Left cardiac atrium (tissue), 4 donors: ENCODE measurements around the gene TSPAN14. TPM values are rescaled to one million over a fixed set of nuclear protein-coding genes. Genes with fewer than 3 reads are reported as not detected.
"Not testable (repeated sequence)": the region's sequence is repeated elsewhere in the genome, so short reads cannot be mapped to it uniquely, and the experiment has no call there.

Experiments
- ATAC-seq, 2 donors: fragments of 200-7000 bp; cut with Tn5 transposase; one replicate each; pipeline ENCODE4 v1.9.1; 2020; ENCODE audit warnings: mild to moderate bottlenecking in 2 of 2, moderate library complexity in 2 of 2
- DNase-seq: peaks from one replicate; pipeline ENCODE4 v3.0.0-alpha.2; 2020
- intact Hi-C, 2 donors: fragments of 100-400 bp; cut with DNase I; formaldehyde crosslinking; loops; one replicate each; pipeline versions ENCODE4 v1.14.1 to v1.15.1; 2022 to 2023
- total RNA-seq, 2 donors: library from RNA; stranded (reverse); fragmentation: NEBNext Ultra II Directional; extraction: Animal tissue kit (Norgen Biotek cat#: 25700); gene quantifications; one replicate each; pipeline ENCODE4 v1.2.1, GENCODE V29; 2021
- donor health status: DM: no; HTN: yes; CAD: no.
- donor health status: DM: no; HTN: yes; CAD: no; lungs with severe emphysema.
- donor health status: DM: yes; HTN: yes; CAD: no.
- donor health status: Dilated cardiomyopathy.

TSPAN14 gene
- total RNA-seq, 2 donors from 2014 or later, result 44.3 to 51.0 TPM

DNA sequence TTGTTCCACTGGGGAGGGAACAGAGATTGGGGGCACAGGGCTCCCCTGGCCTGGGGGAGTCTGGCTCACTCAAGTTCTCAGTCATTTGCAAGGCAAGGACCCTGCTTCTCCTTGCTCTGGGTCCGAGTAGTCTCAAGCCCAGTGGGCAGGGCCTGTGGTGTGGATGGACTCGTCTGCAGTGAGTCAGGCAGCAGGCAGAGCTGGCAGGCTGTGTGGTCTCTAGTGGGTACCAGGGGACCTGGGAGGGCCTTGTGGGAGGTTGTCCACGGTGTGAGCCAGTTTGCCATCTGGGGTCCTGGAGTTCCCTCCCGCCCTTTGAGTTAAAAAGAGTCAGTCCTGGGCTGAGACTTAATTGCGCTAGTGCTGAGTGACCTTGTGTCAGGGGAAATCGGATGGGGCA, 74.8 kb downstream of the TSPAN14 start:
- peak in 1 of 2 donors; percentile 4 for ATAC-seq

DNA sequence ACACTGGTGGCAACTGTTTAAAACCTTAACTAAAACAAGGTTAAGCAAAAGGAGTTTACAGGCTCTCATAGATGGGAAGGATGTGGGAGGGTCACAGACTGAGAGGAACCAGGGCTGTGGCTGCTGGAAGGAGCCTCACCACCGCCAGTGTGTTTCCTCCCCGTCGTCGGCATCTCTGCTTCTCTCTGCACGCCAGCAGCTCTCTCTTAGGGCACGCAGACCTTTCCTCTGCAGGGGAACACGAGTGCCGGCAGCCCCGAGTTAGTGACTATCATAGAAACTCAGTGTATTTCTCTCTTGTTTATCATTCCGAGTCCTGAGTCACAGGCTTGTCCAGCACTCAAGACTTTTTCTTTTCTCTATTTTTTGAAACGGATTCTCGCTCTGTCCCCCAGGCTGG, 75.5 kb downstream of the TSPAN14 start:
- ATAC-seq (peak; percentile 48 to 52), DNase-seq (no peak)
- intact Hi-C loops, result no loop called here

More for the DNA sequence above, 74.8 kb downstream of the TSPAN14 start:
- intact Hi-C loops, result no loop called here
- no peak for DNase-seq

DNA sequence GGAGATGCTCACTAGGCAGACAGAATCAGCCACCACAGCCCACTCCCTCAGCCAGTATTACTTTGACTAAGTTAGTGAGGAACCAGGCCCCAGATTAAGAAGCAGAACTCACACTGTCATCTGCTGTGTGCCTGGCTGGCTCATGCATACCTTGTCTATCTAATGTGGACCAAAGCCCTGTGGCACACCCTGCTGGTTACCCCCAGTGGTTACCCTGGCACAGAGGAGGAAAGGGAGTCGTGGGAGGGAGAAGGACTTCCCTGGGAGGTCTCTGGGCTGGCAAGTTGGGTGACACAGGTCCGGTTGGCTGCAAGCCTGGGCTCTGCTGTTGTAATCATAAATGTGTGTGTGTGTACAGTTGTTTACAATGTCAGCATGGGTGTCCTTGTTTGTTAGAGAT, 76.1 kb downstream of the TSPAN14 start:
- ATAC-seq, result peak; percentile 54 to 64
- intact Hi-C loops, result no loop called here
- DNase-seq, result no peak

DNA sequence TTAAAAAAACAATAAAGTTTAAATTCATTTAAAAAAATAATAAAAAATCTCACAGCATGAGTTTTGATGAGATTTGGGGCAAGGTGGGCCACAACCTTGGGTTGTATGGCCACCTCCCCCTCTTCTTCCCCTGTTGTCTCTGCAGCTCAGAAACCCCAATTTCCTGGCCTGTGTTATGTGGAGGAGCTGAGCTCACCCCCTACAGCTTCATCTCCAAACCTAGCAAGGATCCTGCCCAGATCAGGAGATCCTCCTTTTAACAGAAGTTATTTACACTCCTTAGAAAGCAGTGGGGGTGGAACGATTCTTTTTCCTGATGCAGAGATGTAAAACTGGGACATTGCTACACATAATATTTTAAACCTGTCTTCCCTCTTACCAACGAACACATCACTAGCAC, 76.7 kb downstream of the TSPAN14 start:
- intact Hi-C loops, result no loop called here
- ATAC-seq (no peak), DNase-seq (no peak)

DNA sequence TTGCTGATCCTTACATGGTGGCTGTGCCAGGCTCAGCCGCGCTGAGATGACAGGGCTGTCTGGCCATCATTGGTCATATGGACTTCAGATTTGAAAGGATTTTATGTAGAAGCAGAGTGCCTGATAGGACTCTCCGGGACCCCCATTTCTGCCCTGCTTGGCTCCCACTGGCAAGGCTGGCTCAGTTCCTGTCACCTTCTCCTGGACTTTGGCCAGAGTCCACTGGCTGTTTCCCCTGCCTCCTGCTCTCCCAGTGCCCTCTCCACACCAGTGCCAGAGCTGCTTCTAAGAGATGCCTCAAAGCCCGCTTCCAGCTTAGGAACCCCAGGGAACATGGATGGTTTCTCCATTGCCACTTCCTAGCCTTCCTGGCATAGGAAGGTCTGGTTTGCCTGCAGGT, 78.5 kb downstream of the TSPAN14 start:
- no peak for ATAC-seq
- intact Hi-C loops, result no loop called here
- DNase-seq, result no peak

DNA sequence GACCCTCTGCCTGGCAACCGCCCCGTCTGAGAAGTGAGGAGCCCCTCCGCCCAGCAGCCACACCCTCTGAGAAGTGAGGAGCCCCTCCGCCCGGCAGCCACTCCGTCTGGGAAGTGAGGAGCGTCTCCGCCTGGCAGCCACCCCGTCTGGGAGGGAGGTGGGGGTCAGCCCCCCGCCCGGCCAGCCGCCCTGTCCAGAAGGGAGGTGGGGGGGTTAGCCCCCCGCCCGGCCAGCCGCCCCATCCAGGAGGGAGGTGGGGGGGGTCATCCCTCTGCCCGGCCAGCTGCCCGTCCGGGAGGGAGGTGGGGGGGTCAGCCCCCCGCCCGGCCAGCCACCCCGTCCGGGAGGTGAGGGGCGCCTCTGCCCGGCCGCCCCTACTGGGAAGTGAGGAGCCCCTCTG, 79.9 kb downstream of the TSPAN14 start:
- ATAC-seq, result not testable (repeated sequence)

DNA sequence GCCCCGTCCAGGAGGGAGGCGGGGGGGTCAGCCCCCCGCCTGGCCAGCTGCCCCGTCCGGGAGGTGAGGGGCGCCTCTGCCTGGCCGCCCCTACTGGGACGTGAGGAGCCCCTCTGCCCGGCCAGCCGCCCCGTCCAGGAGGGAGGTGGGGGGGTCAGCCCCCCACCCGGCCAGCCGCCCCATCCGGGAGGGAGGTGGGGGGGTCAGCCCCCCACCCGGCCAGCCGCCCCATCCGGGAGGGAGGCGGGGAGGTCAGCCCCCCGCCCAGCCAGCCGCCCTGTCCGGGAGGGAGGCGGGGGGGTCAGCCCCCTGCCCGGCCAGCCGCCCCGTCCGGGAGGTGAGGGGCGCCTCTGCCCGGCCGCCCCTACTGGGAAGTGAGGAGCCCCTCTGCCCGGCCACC, 80.5 kb downstream of the TSPAN14 start:
- DNase-seq, intact Hi-C loops, ATAC-seq: not testable (repeated sequence)

More for the DNA sequence above, 79.9 kb downstream of the TSPAN14 start:
- intact Hi-C loops, DNase-seq: not testable (repeated sequence)

DNA sequence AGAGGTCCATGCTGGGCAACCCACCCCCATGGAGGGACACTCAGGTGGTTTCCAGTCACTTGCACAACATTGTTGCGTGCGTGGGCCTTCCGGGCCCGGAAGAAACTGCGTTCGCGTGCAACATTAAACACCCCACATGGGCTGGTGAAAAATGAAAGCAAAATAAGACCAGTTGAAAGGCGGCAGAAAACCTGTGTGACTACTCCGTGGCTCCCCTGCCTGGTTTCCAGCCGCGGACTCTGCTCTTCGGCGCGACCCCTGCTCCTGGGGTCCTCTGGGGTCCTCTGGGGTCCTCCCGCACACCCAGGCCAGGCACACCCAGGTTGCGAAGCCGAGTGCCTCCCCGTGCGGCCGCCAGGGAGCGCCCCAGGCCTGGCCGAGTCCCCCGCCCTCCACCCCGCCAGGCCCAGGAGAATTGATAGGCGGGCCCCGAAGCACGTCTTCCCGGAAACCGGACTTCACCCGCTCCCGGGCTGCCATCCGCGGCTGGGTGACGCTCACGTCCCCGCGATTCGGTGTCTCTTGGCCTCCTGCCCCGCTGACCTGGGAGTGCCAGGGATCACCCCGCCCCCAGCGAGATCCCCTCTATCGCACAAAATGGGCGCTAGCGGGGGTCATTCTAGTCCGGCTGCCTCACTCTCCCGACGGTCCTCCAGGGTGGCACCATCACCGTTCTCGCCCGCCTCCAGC, 81.7 kb downstream of the TSPAN14 start:
- intact Hi-C loops, result no loop called here
- DNase-seq (peak; percentile 73), ATAC-seq (peak; percentile 88 to 94)

DNA sequence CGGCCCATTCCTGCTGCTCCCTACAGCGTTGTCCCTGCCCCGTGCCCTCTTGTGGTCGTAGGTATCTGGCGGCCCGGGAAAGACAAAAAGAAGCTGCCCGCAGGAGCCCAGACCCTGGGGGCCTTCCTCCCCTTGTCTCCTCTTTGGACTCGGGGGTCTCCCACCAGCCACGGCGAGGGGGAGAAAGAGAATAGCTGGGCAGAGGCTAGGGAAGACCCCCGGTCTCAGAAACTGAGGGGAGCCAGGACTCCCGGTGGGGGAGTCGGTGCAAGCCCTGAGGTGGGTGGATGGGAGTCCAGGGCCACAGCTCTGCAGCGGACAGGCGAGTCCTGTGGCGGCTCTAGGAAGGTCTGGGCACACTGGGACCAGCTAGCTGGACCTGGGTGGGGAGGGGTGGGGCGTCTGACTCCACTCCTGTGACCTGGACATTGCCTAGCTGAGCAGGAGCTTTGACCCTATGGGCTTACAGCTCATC, 82.3 kb downstream of the TSPAN14 start:
- intact Hi-C loops, result no loop called here
- no peak for DNase-seq
- peak in 1 of 2 donors; percentile 12 for ATAC-seq

DNA sequence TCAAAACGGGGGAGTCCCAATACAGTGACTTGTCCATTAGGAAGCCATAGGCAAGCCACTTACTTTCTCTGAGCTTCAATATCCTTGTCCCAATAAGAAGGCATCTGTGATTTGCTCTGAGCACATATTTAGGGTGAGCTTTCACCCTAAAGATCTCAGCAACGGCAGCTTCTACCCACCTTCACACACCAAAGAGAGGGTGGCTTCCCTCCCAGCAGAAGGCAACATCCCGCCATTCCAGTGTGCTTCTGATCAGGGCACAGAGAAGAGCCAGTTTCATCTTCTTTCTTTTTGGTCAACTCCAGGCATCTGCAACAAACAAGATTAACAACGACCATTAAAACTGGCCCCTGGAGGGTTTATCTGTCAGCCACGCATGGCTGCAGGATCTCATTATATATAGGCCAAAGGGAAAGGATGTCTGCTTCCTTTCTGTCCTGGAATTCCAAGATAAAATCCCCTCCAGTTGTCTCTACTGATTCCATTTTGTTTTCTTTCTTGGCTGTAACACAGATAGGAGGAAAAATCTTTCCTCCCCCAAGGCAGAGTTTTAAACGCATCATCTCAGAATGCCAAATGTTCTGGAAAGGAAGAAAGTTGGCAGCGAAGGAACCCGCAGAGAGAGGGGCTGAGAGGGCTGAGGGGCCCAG, 83.1 kb downstream of the TSPAN14 start:
- ATAC-seq (no peak), DNase-seq (no peak)
- intact Hi-C loops, result no loop called here

DNA sequence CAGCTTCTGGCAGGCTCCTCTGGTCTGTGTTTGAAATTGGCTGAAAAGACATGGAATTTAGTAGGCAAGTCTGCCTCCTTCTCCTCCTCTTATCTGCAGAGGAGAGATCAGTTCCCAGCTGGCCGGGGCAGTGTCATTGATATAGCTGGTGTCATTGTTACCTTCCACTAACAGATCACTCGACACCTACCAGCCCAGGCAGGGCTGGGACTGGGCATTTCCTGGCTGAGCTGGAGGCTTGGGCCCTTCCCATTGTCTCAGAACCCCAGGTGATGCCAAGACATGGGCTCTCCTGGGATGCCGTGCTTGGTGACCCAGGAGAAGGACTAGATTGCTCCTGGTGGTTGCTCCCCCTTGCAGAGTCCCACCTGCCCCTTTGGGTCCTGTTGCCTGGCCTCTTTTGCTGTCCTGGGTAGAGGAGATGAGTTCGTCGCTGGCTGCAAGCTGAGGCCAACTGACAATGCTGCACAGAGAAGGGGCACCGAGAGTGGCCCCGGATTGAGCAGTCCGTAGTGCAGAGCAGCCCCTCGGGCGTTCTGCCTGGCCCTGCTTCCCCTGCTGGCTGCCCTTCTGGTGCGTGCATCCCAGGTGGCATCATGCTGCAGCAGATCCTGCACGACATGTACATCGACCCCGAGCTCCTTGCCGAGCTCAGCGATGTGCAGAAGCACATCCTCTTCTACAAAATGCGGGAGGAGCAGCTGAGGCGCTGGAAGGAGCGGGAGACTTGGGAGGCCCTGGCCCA, 83.8 kb downstream of the TSPAN14 start, which contains the start of gene SH2D4B:
Gene SH2D4B, plus strand, starts transcription at position 167 of the 745 bp plus-strand sequence. Its CDS starts 430 bp downstream, at position 597.
- intact Hi-C loops, result no loop called here
- DNase-seq, result no peak

DNA sequence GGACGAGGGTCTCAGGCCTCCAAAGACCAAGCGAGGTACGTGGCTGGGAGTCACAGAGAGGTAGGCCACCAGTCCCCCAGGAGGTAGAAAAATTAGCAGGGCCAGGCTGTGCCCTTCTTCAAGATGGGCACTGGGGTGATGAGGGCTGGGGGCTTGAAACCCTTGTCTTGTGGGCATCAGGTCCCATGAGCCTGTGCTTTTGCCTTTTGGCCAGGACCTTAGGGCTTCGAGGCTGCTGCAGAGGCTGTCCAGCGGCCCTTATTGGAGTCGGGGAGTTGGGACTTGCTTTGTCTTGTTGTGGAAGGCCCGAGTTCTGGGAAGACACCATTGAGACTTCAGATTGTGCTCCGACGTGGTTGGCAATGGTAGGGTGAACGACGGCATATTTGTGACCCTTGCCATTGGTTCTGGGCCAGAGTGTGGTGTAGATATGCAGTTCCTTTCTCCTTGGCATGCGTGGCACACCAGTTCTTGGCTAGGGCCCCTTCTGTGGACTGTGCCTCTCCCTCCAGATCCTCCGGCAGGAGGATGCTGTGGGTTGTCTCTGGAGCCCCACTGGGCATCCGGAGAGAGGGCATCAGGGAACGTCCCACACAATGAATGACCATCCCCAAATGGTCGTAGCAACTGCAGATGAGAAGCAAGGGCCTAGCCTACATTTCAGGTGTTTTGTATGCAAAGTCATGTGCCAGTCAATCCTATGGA, 84.5 kb downstream of the TSPAN14 start:
- DNase-seq, result no peak
- no peak for ATAC-seq
- intact Hi-C loops, result no loop called here

More for the DNA sequence above, 83.8 kb downstream of the TSPAN14 start, which contains the start of gene SH2D4B:
- ATAC-seq, result no peak

DNA sequence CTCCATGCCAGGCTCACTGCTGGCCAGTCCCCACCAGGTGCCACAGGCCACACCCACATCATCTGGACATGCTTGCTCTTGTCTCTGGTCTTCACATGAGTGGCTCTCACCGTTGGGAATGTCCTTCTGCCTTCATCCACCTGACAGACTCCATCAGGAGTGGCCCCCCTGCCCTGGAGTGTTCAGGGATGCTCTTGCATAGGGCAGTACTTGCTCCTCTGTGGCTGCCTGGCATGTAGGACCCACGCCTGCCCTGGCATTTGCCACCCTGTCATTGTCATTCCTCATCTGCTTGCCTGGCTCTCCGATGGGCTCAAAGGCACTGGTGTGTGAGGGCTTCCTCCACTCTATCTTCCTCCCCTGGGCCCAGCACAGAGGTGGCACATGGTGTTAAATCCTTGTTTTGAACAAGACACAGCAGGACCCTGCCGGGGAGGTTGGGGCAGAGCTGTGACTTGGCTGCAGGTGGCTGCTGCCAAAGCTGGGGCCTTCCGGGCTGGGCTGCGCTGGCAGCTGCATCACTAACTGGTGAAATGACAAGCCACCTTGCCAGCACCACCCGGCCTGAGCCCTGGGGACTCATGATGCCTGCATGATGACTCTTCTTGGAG, 85.4 kb downstream of the TSPAN14 start:
- ATAC-seq (no peak), DNase-seq (no peak)
- intact Hi-C loops, result no loop called here

DNA sequence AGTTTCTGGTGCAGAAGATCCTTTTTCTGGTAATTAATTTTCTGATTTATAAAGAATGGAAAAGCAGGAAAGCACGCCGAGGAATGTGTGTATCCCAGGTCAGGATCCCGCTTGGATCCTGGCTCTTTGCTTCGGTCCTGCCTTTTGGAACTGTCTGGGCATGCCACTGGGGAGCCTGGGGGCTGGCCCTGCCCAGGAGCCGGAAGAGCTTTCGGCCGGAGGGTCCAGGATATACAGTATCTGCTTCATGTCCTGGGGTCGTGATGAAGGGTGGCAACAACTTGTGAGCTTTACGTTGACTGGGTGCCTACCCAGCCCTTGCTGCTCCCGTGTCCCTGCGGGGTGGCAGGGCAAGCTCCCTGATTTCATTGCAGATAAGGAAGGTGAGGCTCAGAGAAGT, 86.0 kb downstream of the TSPAN14 start:
- DNase-seq (no peak), ATAC-seq (no peak)
- intact Hi-C loops, result no loop called here

DNA sequence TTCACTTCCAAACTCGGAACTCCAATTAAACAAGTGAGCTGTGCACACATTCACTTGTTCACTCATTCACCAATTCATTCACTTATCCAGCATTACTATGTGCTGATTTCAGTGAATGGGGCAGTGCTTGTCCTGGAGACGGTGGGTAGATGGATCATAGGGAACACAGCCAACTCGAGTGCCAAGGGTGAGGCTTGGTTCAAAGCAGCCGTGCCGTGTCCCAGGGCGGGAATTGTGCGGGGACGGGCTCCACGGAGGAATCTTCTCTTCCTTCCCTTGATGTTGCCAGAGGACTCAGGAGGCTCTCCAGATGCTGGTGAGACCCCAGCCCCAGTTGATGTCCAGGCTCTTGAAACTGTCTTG, 86.5 kb downstream of the TSPAN14 start:
- DNase-seq (no peak), ATAC-seq (no peak)
- intact Hi-C loops, result no loop called here

DNA sequence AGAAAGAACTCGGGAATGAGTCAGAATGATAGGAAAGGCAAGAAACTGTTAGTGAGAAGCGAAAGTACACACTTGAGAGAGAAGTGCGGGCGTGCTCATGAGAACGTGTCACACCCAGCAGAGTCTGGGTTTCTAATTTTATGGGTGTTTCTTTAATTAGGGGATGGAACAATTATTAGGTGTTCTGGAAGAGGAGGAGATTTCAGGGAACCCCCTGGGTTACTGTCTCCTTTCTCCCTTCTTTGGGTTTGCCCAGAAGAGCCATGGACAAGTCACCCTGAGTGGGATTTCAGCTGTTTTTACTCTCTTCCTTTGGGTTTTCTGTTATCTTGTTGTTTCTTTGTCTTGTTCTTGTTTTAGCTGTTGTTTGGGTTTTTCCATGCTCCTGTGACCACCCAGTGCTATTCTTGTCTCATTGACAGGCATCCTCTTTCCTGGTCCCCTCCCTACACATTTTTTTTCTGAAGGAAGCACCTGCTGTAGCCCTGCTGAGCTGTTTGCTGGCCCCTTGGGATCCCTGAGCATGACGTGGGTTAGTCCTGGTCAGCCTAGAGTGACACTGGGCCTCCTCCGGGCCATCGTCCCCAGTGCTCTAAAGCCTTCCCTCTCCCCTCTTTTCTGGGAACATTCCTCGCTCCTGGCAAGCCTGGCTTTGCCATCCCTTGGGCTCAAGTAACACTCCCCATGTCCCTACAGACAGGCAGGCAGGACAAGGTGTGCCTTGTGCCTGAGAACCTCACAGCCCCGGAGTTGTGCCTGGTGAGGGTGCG, 87.1 kb downstream of the TSPAN14 start:
- intact Hi-C loops, result no loop called here
- no peak for DNase-seq
- peak; percentile 45 to 63 for ATAC-seq

DNA sequence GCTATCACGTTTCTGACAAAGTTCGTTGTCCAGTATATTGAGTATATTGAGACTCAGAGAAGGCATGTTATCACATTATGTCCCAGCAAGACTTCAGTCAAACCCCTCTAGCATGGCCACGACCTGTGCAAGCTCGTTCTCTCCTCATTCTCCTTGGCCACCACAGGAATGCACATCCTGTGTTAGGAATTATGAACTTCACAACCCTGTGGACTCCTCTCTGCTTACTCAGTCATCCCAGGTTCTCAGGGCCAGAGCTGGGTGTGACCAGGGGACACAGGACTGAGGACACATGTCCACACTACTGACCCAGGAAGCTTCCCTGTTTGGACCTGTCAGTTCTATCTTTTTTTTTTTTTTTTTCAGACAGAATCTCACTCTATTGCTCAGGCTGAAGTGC, 87.9 kb downstream of the TSPAN14 start:
- intact Hi-C loops, result no loop called here
- DNase-seq (no peak), ATAC-seq (no peak)

DNA sequence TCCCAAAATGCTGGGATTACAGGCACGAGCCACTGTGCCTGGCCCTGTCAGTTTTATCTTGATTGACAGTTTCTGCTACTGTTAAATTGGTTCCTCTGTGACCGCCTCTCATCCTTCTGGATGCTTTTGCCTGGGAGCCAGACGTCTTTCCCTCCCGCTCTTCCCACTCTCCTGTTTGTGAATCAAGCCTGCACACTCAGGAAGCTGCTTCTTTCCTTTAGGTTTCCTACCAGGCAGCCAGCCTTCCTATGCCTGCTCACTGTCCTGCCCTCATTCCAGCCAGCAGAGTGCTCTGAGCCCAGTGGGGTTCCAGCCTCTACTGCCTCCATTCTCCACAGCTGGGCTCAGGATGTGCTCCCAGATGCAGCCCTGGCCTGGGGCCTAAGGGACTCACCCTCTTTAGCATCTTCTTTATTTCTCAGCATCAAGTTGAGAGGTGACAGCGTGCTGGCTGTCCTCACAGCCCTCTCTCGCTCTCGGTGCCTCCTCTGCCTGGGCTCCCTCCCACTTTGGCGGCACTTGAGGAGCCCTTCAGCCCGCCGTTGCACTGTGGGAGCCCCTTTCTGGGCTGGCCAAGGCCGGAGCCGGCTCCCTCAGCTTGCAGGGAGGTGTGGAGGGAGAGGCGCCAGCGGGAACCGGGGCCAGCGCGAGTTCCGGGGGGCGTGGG, 88.7 kb downstream of the TSPAN14 start:
- no peak for DNase-seq
- no peak for ATAC-seq
- intact Hi-C loops, result no loop called here
